Measurements from ENCODE around the gene ZBTB4.

DNA sequence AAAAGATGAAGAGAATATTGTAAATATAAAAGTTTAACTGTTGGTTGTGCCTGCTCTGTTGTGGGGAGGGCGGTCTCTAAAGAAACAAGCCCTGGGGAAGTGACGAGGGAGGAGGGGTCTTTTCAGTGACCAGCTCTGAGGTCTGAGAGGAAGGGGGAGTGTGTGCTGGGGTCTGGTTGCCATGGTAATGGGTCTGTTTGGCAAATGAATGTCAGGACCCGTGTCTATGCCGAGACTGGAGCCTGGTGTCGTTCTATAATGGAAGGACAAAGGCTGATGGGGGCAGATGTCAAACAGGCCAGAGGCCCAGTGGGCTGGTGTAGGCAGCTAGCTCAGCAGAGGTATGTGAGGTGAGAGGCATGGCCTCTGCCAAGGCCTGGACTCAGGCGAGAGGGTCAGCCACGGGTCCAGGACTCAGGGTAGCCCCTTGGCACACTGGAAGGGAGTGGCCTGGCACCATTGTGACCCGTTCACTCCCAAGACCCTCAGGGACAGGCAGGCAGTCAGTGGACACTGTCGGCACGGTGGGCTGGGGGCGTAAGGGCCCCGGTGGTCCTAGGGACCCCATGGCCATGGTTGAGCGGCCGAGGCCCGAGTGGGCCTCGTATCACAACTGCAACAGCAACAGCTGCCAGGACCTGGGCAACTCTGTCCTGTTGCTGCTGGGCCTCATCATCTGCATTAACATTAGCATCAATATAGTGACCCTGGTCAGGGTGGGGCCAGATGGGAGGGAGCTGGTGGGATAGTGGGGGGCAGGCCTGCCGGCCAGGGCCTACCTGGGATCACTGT is 59.4 kb downstream of the ZBTB4 start, which contains the start of gene SPEM1:
- TF ChIP-seq POLR2A (IDR thresholded peaks at IDR 0.05) = no peak
- TF ChIP-seq, protein P1, sequence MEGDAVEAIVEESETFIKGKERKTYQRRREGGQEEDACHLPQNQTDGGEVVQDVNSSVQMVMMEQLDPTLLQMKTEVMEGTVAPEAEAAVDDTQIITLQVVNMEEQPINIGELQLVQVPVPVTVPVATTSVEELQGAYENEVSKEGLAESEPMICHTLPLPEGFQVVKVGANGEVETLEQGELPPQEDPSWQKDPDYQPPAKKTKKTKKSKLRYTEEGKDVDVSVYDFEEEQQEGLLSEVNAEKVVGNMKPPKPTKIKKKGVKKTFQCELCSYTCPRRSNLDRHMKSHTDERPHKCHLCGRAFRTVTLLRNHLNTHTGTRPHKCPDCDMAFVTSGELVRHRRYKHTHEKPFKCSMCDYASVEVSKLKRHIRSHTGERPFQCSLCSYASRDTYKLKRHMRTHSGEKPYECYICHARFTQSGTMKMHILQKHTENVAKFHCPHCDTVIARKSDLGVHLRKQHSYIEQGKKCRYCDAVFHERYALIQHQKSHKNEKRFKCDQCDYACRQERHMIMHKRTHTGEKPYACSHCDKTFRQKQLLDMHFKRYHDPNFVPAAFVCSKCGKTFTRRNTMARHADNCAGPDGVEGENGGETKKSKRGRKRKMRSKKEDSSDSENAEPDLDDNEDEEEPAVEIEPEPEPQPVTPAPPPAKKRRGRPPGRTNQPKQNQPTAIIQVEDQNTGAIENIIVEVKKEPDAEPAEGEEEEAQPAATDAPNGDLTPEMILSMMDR (IDR thresholded peaks at IDR 0.05) = no peak
